ENCODE data around the gene TSKU. TPM values are rescaled to one million over a fixed set of nuclear protein-coding genes. Genes with fewer than 3 reads are reported as not detected.

The TSKU gene
- polyA plus RNA-seq, 3 donors = not detected

DNA sequence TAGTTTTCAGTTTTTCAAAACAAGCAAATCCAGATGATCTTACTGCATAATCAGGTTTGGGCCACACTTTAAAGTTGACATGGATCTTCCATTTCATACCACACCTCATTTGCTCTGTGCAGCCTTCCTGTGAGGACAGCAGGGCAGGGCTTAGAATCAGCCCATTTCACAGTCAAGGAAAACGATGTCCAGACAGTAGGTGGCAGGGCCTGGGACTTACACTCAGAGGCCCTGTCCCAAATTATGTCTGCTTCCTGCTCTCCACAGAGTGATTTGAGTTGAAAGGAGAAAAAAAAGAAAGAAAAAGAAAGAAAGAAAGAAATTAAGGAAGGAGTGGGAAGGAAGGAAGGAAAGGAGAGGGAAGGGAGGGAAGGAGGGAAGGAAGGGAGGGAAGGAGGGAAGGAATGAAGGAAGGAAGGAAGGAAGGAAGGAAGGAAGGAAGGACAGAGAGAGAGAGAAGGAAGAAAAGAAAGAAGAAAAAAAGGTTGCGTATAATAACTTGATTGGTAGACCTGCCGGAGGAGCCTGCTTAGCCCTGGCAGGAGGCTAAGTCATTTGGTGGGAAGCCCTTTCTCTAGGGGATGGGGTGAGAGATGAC is 23.6 kb downstream of the TSKU start:
- peak overlapping the region in 1 of 2 donors; percentile 39 for H3K4me3 Mint-ChIP-seq
- Histone ChIP-seq H3K9ac (ENCODE audit: insufficient read depth, low read length, poor library complexity, severe bottlenecking) (no peak overlapping the region), H4K20me1 (ENCODE audit: insufficient read depth, low read length) (no peaks in the 10 kb centered on the region), H3K9me3 (replicated peaks in 1 of 2; ENCODE audit: control insufficient read depth in 1 of 2, insufficient read depth in 1 of 2, low read length in 2 of 2) (no peaks in the 10 kb centered on the region), H3K36me3 (replicated peaks in 1 of 2; ENCODE audit: control insufficient read depth in 1 of 2, insufficient read depth in 2 of 2, low read length in 2 of 2) (no peaks in the 10 kb centered on the region), H3K4me2 (replicated peaks; ENCODE audit: extremely low read depth, low read length, poor library complexity, severe bottlenecking) (no peak overlapping the region), H3K27me3 (ENCODE audit: control insufficient read depth in 2 of 2, insufficient read depth in 2 of 2, low read length in 2 of 2) (no peaks in the 10 kb centered on the region), H3K79me2 (ENCODE audit: insufficient read depth, low read length) (no peaks in the 10 kb centered on the region), H3K4me1 (ENCODE audit: control insufficient read depth in 1 of 2, insufficient read depth in 2 of 2, low read length in 2 of 2) (peaks cover 8 to 9% of the 10 kb centered on the region in 2 donors), H2AFZ (ENCODE audit: insufficient read depth, low read depth, low read length, poor library complexity, severe bottlenecking) (no peak overlapping the region), H3K4me3 (replicated peaks in 1 of 3; ENCODE audit: low read depth in 2 of 3, low read length in 3 of 3) (no peak overlapping the region), H3K27ac (ENCODE audit: low read depth in 1 of 2, low read length in 2 of 2) (no peak overlapping the region)
- no peak for DNase-seq
- WGBS (ENCODE audit: insufficient coverage) = no CpG with 5 or more reads among the region's 3 CpGs
- intact Hi-C loops (cut with micrococcal nuclease) = loop anchor here (2.0 to 5.0 kb wide), 3 partner anchors 72 to 112 kb away; no protein-coding TSS in a partner anchor
- H3K9me3 Mint-ChIP-seq = no peaks in the 10 kb centered on the region
- peaks cover 10 to 43% (median 18%) of the 10 kb centered on the region in 3 donors for H3K27me3 Mint-ChIP-seq (ENCODE audit: low read depth in 3 of 3)
- TF ChIP-seq, protein P1, sequence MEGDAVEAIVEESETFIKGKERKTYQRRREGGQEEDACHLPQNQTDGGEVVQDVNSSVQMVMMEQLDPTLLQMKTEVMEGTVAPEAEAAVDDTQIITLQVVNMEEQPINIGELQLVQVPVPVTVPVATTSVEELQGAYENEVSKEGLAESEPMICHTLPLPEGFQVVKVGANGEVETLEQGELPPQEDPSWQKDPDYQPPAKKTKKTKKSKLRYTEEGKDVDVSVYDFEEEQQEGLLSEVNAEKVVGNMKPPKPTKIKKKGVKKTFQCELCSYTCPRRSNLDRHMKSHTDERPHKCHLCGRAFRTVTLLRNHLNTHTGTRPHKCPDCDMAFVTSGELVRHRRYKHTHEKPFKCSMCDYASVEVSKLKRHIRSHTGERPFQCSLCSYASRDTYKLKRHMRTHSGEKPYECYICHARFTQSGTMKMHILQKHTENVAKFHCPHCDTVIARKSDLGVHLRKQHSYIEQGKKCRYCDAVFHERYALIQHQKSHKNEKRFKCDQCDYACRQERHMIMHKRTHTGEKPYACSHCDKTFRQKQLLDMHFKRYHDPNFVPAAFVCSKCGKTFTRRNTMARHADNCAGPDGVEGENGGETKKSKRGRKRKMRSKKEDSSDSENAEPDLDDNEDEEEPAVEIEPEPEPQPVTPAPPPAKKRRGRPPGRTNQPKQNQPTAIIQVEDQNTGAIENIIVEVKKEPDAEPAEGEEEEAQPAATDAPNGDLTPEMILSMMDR (IDR thresholded peaks at IDR 0.05) = no peak
- H3K36me3 Mint-ChIP-seq = no peaks in the 10 kb centered on the region
- no peak overlapping the region for H3K27ac Mint-ChIP-seq
- peaks cover 12% of the 10 kb centered on the region for H3K4me1 Mint-ChIP-seq

DNA sequence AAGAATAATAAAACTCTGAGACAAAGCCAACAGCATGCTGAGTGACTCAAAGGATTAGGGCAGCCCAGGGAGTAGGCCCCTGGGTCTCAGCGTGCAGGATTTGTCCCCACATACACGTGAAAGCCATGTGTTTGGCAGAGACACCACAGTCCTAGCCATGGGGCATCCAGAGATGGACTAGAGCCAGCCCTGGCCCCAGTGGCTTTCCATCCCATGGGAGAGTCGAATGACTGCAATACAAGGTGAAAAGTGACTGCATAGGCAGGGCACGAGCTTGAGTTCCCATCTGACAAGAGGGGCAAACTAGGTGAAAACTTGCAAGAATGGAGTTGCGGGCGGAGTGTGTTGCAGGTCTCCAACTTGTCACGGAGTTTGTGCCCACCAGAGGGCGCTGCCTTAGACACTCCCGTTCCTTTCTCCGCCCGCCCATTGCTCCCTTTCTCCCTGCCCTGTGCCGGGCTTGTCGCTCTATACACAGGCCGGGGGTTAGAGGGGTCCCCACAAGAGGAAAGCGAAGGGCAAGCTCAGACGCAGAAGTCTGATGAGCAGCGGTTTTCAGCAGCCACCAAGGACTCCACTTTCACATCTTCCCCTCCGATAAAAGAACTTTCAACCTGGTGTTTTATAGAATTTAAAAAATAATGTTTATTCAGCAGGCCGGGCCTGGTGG is 24.2 kb downstream of the TSKU start:
- H2AFZ ChIP-seq (ENCODE audit: insufficient read depth, low read depth, low read length, poor library complexity, severe bottlenecking) = peak overlapping the region; percentile 62
- H3K9ac ChIP-seq (ENCODE audit: insufficient read depth, low read length, poor library complexity, severe bottlenecking) = no peak overlapping the region
- no peaks in the 10 kb centered on the region for H3K9me3 ChIP-seq (replicated peaks in 1 of 2; ENCODE audit: control insufficient read depth in 1 of 2, insufficient read depth in 1 of 2, low read length in 2 of 2)
- peaks cover 7 to 39% (median 18%) of the 10 kb centered on the region in 3 donors for H3K27me3 Mint-ChIP-seq (ENCODE audit: low read depth in 3 of 3)
- peak overlapping the region; percentile 35 for H3K4me2 ChIP-seq (replicated peaks; ENCODE audit: extremely low read depth, low read length, poor library complexity, severe bottlenecking)
- peak overlapping the region in 1 of 2 donors; percentile 63 for H3K4me3 Mint-ChIP-seq
- DNase-seq = peak; percentile 56 to 74 (median 72)
- H3K36me3 Mint-ChIP-seq = no peaks in the 10 kb centered on the region
- H4K20me1 ChIP-seq (ENCODE audit: insufficient read depth, low read length) = no peaks in the 10 kb centered on the region
- no peaks in the 10 kb centered on the region for H3K9me3 Mint-ChIP-seq
- peak overlapping the region in 1 of 7 donors; percentile 56 for H3K27ac Mint-ChIP-seq
- no peak overlapping the region for H3K27ac ChIP-seq (ENCODE audit: low read depth in 1 of 2, low read length in 2 of 2)
- H3K4me3 ChIP-seq (replicated peaks in 1 of 3; ENCODE audit: low read depth in 2 of 3, low read length in 3 of 3) = no peak overlapping the region
- intact Hi-C loops (cut with micrococcal nuclease) = loop anchor here (2.0 to 5.0 kb wide), 3 partner anchors 73 to 111 kb away; no protein-coding TSS in a partner anchor
- no peaks in the 10 kb centered on the region for H3K79me2 ChIP-seq (ENCODE audit: insufficient read depth, low read length)
- no peaks in the 10 kb centered on the region for H3K27me3 ChIP-seq (ENCODE audit: control insufficient read depth in 2 of 2, insufficient read depth in 2 of 2, low read length in 2 of 2)
- H3K36me3 ChIP-seq (replicated peaks in 1 of 2; ENCODE audit: control insufficient read depth in 1 of 2, insufficient read depth in 2 of 2, low read length in 2 of 2) = no peaks in the 10 kb centered on the region
- TF ChIP-seq, protein P1 (IDR thresholded peaks at IDR 0.05) = peak; percentile 91
- 15% methylated on average over 13 of the region's 19 CpGs for WGBS (ENCODE audit: insufficient coverage)
- peaks cover 8 to 9% of the 10 kb centered on the region in 2 donors for H3K4me1 ChIP-seq (ENCODE audit: control insufficient read depth in 1 of 2, insufficient read depth in 2 of 2, low read length in 2 of 2)
- peaks cover 12% of the 10 kb centered on the region for H3K4me1 Mint-ChIP-seq

Data from CD14-positive monocyte (primary cell).